Progenitor cell of endocrine pancreas (in vitro differentiated cells): Measurements from ENCODE around the gene DGCR8. TPM values are rescaled to one million over a fixed set of nuclear protein-coding genes. Genes with fewer than 3 reads are reported as not detected.
A peak's percentile ranks its signal among the peaks of the same experiment; 100 is the strongest.

Experiments
- DNase-seq: peaks from one replicate; pipeline ENCODE4 v3.0.0; 2021; ENCODE audit warnings: low spot score; ENCODE audit not compliant: unreplicated experiment
- H3K27ac Mint-ChIP-seq: 2 replicates; pipeline ENCODE4 v1.8.0; 2021; ENCODE audit warnings: mild to moderate bottlenecking, moderate library complexity, mixed read lengths
- H3K27me3 Mint-ChIP-seq: 2 replicates; pipeline ENCODE4 v1.8.0; 2021; ENCODE audit warnings: mixed read lengths
- H3K36me3 Mint-ChIP-seq: 2 replicates; pipeline ENCODE4 v1.8.0; 2022; ENCODE audit warnings: mixed read lengths; ENCODE audit not compliant: insufficient read depth
- H3K4me1 Mint-ChIP-seq: 2 replicates; pipeline ENCODE4 v1.8.0; 2021; ENCODE audit warnings: low read depth, mixed read lengths
- H3K4me3 Mint-ChIP-seq: 2 replicates; pipeline ENCODE4 v1.8.0; 2021; ENCODE audit warnings: low read depth, mild to moderate bottlenecking, moderate library complexity, mixed read lengths
- H3K9me3 Mint-ChIP-seq: 2 replicates; pipeline ENCODE4 v1.8.0; 2021; ENCODE audit warnings: low read depth, mixed read lengths
- total RNA-seq: library from RNA; stranded (reverse); gene quantifications from 2 replicates; pipeline ENCODE4 v1.2.1, GENCODE V29; 2021
- TF ChIP-seq, protein P1 (sequence below): fragments of 200-600 bp; sonication (generic); IDR thresholded peaks from one replicate; pipeline ENCODE4 v1.5.0; 2021; ENCODE audit warnings: antibody characterized with exemption, mild to moderate bottlenecking; ENCODE audit not compliant: unreplicated experiment

Gene DGCR8
- total RNA-seq, 1 donor from 2014 or later: 75.8 TPM

DNA sequence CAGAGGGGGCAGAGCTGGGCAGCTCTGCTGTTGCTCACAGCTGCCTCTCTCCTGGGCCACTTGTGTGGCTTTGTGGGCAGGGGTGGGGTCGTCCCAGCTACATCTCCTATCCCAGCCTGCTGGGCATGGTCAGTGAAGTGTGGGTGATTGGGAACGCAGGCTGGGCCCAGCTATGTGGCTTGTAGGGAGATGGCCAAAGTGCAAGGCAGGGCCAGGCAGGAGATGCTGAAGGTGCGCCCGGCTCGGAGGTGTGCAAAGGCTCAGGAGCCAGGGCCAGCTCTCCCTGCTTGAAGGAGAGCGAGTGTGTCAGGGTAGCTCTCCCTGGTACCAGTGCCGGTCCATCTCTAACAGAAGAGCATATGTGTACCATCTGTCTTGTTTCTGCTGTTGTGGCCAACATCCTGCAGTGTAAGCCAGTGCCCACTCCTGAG lies 27.4 kb downstream of the DGCR8 start:
- no peak overlapping the region for H3K4me3 Mint-ChIP-seq
- H3K36me3 Mint-ChIP-seq: peaks cover 10% of the 10 kb centered on the region

DNA sequence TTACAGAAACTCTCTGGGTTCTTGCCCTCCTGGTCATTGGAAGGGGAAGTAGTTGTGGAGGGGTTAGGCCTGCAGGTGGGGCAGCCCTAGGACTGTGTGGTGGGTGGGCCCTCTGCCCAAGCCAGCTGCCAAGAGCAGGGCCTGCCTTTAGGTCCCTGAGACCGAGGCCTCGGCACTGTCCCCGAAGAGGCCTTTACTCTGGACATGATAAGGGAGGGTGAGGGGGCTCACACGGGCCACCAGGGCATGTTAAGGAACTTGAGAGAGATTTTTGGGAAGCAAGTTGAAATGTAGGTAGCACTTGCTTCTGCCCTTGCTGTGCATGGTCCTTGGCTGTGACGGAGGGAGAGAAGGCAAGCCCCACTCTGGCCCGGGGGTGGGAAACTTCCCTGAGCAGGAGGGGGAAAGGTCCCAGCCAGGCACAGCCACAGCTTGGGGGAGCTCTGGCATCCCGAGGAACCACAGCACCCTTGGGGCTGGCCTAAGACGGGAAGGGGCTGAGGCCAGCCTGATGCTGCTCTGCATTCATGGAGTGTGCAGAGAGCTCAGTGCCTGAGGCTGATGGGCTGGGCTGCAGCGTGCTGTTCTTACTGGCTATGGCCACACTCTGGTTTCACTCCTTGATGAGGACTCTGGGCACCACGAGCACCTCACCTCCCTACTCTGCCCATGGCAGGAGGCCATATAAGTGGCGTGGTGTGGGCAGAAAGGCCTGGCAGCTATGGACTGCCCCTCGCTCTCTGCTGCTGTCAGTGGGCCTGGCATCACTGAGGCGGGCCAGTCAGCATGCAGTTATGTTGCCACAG lies 28.1 kb downstream of the DGCR8 start:
- no peak overlapping the region for H3K4me3 Mint-ChIP-seq
- peaks cover 9% of the 10 kb centered on the region for H3K36me3 Mint-ChIP-seq

More for the DNA sequence above, 27.4 kb downstream of the DGCR8 start:
- Mint-ChIP-seq H3K9me3 (no peaks in the 10 kb centered on the region), H3K27ac (no peak overlapping the region), H3K4me1 (no peaks in the 10 kb centered on the region), H3K27me3 (no peaks in the 10 kb centered on the region)
- TF ChIP-seq, protein P1, sequence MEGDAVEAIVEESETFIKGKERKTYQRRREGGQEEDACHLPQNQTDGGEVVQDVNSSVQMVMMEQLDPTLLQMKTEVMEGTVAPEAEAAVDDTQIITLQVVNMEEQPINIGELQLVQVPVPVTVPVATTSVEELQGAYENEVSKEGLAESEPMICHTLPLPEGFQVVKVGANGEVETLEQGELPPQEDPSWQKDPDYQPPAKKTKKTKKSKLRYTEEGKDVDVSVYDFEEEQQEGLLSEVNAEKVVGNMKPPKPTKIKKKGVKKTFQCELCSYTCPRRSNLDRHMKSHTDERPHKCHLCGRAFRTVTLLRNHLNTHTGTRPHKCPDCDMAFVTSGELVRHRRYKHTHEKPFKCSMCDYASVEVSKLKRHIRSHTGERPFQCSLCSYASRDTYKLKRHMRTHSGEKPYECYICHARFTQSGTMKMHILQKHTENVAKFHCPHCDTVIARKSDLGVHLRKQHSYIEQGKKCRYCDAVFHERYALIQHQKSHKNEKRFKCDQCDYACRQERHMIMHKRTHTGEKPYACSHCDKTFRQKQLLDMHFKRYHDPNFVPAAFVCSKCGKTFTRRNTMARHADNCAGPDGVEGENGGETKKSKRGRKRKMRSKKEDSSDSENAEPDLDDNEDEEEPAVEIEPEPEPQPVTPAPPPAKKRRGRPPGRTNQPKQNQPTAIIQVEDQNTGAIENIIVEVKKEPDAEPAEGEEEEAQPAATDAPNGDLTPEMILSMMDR: no peak
- no peak for DNase-seq

DNA sequence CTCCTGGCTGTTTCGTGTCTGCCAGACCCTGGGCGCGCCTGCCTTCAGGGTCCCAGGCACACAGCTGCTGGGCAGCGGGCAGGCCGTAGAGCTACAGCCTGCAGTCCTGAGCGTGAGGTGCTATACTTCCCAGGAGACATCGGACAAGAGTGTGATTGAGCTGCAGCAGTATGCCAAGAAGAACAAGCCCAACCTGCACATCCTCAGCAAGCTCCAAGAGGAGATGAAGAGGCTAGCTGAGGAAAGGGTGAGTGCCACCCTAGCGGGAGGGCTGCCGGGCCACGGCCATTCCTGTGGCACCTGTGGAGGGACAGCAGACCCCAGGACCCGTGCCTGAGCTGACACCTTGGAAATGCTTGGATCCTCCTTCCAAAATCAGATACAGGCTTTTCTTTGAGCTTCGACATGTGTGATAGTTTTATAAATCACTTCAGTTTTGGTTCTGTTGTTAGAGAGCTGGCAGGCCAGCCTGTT lies 28.8 kb downstream of the DGCR8 start:
- peaks cover 9% of the 10 kb centered on the region for H3K36me3 Mint-ChIP-seq
- no peak overlapping the region for H3K27ac Mint-ChIP-seq
- no peak for DNase-seq
- TF ChIP-seq, protein P1: no peak
- no peak overlapping the region for H3K4me3 Mint-ChIP-seq
- H3K4me1 Mint-ChIP-seq: no peaks in the 10 kb centered on the region
- H3K9me3 Mint-ChIP-seq: no peaks in the 10 kb centered on the region
- no peaks in the 10 kb centered on the region for H3K27me3 Mint-ChIP-seq

More for the DNA sequence above, 28.1 kb downstream of the DGCR8 start:
- TF ChIP-seq, protein P1: no peak
- Mint-ChIP-seq H3K9me3 (no peaks in the 10 kb centered on the region), H3K27ac (no peak overlapping the region), H3K4me1 (no peaks in the 10 kb centered on the region), H3K27me3 (no peaks in the 10 kb centered on the region)
- DNase-seq: no peak

DNA sequence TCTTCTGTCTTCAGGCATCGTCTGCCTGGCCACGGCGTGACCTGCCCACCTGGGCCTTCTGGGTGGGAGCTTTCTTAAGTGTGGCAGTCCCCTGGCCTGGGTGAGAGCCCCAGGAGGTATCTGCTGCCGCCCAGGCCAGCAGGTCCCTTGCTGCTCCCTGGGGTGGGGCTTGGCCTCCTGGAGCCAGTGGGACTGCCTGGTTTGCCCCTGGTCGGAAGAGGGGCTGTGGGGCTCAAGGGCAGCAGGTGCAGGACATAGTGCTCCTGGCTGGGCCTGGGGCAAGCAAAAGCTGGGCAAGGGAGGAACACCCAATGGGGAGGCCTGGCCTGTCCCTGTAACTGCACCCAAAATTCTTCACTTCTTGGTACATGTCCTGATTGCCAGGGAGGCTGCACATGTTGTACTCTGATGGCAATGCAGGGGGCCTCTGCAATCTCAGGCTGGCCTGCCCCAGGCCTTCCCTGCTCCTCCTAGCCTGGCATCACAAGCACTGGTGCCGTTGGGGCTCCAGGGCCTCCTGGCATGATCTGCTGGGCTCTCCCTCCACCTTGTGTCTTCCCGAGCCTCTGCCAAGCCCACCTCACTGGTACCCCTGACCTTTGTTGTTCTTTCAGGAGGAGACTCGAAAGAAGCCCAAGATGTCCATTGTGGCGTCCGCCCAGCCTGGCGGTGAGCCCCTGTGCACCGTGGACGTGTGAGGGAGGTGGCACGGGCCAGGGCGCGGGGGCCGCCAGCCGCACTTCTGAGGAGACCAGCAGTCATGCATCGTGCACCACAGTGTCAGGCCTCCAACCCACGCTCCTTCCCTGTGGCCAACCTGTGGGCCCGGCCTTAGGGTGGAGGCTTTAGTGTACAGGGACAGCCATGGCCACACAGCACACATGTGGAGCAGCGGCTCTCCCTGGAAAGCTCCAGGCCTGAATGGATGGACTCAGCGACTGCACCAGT lies 29.6 kb downstream of the DGCR8 start:
- peak overlapping the region; percentile 46 for H3K27ac Mint-ChIP-seq
- H3K36me3 Mint-ChIP-seq: peaks cover 9% of the 10 kb centered on the region
- no peaks in the 10 kb centered on the region for H3K9me3 Mint-ChIP-seq
- H3K27me3 Mint-ChIP-seq: no peaks in the 10 kb centered on the region
- H3K4me3 Mint-ChIP-seq: no peak overlapping the region
- no peak for DNase-seq
- TF ChIP-seq, protein P1: no peak
- H3K4me1 Mint-ChIP-seq: no peaks in the 10 kb centered on the region

DNA sequence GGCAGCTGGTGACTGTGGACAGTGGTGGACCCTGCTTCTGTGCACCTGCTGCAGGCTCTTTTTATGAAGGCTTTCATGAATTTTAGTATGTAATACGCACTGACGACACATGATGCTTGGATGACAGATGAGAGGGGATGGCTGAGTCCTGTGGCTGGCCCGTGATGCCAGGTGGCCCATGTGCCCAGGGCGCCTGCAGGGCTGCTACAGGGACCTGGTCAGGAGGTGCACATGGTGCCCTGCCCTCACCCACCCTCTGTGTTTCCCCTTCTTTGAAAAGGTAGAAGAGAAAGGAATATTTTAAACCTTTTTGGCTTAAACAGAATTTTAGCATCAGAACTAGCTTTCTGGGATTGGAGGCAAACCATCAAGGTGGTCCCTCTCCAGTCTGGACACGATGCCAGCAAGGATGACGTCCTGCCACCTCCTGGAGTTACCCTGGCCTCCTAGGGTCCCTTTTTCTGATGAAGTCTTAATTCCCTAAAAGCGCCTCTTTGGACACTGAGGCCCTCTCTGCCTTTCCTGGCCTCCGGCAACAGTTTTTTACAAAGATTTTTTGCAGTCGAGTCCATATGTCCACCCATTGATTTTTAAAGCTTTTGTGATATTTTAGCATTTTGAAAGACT lies 30.4 kb downstream of the DGCR8 start:
- Mint-ChIP-seq H3K36me3 (peaks cover 9% of the 10 kb centered on the region), H3K27ac (no peak overlapping the region), H3K4me1 (peaks cover 2% of the 10 kb centered on the region), H3K4me3 (no peak overlapping the region), H3K27me3 (no peaks in the 10 kb centered on the region), H3K9me3 (no peaks in the 10 kb centered on the region)
- TF ChIP-seq, protein P1: no peak
- DNase-seq: no peak
